Fibroblast of lung (primary cell): ENCODE data around the gene ODF4. TPM values are rescaled to one million over a fixed set of nuclear protein-coding genes. Genes with fewer than 3 reads are reported as not detected.
A peak's percentile ranks its signal among the peaks of the same experiment; 100 is the strongest.
"Not testable (repeated sequence)": the region's sequence is repeated elsewhere in the genome, so short reads cannot be mapped to it uniquely, and the experiment has no call there.

Experiments
- DNase-seq, 2 donors: peaks; one replicate each; pipeline versions ENCODE4 v3.0.0 to v3.0.0-alpha.2; 2010; ENCODE audit warnings: low read depth in 2 of 2
- H2AFZ ChIP-seq: 2 replicates; pipeline ENCODE4 v1.5.1; 2012; ENCODE audit warnings: low read length, control low read depth, inconsistent platforms
- H3K27ac ChIP-seq: 2 replicates; pipeline ENCODE4 v1.5.1; 2011; ENCODE audit warnings: low read length, control low read depth; ENCODE audit not compliant: insufficient read depth
- H3K27me3 ChIP-seq: 2 replicates; pipeline ENCODE4 v1.5.1; 2011; ENCODE audit warnings: mild to moderate bottlenecking, low read length; ENCODE audit not compliant: control insufficient read depth, insufficient read depth
- H3K36me3 ChIP-seq: 2 replicates; pipeline ENCODE4 v1.5.1; 2011; ENCODE audit warnings: low read length; ENCODE audit not compliant: control insufficient read depth, insufficient read depth
- H3K4me1 ChIP-seq: 2 replicates; pipeline ENCODE4 v1.5.1; 2011; ENCODE audit warnings: low read length; ENCODE audit not compliant: control insufficient read depth, insufficient read depth; ENCODE audit errors: extremely low read depth
- H3K4me2 ChIP-seq: 2 replicates; pipeline ENCODE4 v1.5.1; 2011; ENCODE audit warnings: low read length, control low read depth; ENCODE audit not compliant: insufficient read depth; ENCODE audit errors: extremely low read depth
- H3K4me3 ChIP-seq, 4 experiments: fragments of 200-600 bp in 1 of 4; sonication (generic) in 1 of 4; replicated peaks in 1 of 4; 2 replicates each; pipeline ENCODE4 v1.5.1; 2011 to 2016; ENCODE audit warnings: low read length in 4 of 4, low read depth in 3 of 4, mild to moderate bottlenecking in 3 of 4, control low read depth in 2 of 4, inconsistent platforms in 1 of 4, mixed read lengths in 1 of 4; ENCODE audit not compliant: insufficient read depth in 1 of 4; ENCODE audit errors: control extremely low read depth in 1 of 4
- H3K79me2 ChIP-seq: 2 replicates; pipeline ENCODE4 v1.5.1; 2012; ENCODE audit warnings: mild to moderate bottlenecking, low read length, inconsistent platforms; ENCODE audit not compliant: control insufficient read depth, insufficient read depth
- H3K9ac ChIP-seq: 2 replicates; pipeline ENCODE4 v1.5.1; 2011; ENCODE audit warnings: mild to moderate bottlenecking, low read length, control low read depth; ENCODE audit not compliant: insufficient read depth
- H3K9me3 ChIP-seq: 2 replicates; pipeline ENCODE4 v1.5.1; 2012; ENCODE audit warnings: low read depth, low read length; ENCODE audit not compliant: control insufficient read depth, insufficient read depth
- H4K20me1 ChIP-seq: 2 replicates; pipeline ENCODE4 v1.5.1; 2011; ENCODE audit warnings: low read length; ENCODE audit not compliant: control insufficient read depth, insufficient read depth; ENCODE audit errors: extremely low read depth
- EZH2 ChIP-seq: IDR thresholded peaks from 2 replicates; pipeline ENCODE4 v1.5.1; 2012; ENCODE audit warnings: low read length, control low read depth, mild to moderate bottlenecking; ENCODE audit errors: missing control alignments
- polyA plus RNA-seq, 2 donors: library from polyadenylated mRNA; depleted of rRNA in 1 of 2; stranded (reverse) in 1 of 2; unstranded in 1 of 2; fragments of >200 nt; gene quantifications; 2 replicates each; pipeline ENCODE4 v1.2.1, GENCODE V29; 2011 to 2012; ENCODE audit warnings: missing spikeins in 1 of 2
- total RNA-seq: library from RNA; depleted of rRNA; stranded (reverse); fragments of >200 nt; gene quantifications from 2 replicates; pipeline ENCODE4 v1.2.1, GENCODE V29; 2014
- TF ChIP-seq, protein P1 (sequence below), 2 donors: IDR thresholded peaks in 1 of 2; conservative IDR thresholded peaks in 1 of 2; 1 replicate in 1 of 2; 2 replicates in 1 of 2; pipeline ENCODE4 v1.5.1; 2011 to 2012; ENCODE audit warnings: low read length in 2 of 2, control low read depth in 1 of 2, inconsistent platforms in 1 of 2, low read depth in 1 of 2, mild to moderate bottlenecking in 1 of 2

Gene ODF4
- total and polyA plus RNA-seq, 2 donors (not counting 1 experiment from before 2014, with no cell fraction given), result not detected

DNA sequence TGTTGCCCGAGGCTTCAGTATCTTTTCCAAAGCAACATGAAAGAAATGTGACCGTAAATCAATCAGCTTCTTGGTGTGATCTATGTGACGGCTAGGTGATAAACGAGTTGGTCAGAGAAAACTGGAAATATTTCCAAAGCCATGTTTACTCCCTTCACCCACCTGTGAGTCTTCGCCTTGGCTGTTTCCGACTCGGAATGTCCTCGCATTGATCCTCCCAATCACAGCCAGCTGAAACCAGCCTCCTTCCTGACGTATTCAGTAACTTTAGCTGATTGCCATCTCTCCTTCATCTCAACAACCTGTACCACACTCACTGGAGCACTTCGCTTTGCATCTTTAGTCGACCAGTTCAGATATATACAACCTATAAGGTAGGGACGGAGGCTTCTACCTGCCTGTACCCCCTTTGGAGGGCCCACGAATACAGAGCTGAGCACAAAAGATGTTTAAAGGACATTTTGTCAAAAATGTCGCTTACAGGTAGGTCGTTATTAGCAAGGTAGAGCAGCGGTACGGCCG is 36.2 kb downstream of the ODF4 start:
- Histone ChIP-seq H3K27me3 (no peaks in the 10 kb centered on the region), H3K4me2 (peak overlapping the region; percentile 74), H3K9ac (no peak overlapping the region), H3K4me1 (no peaks in the 10 kb centered on the region), H4K20me1 (no peaks in the 10 kb centered on the region), H2AFZ (peak overlapping the region; percentile 3), H3K79me2 (peaks cover 19% of the 10 kb centered on the region), H3K4me3 (peak overlapping the region; percentile 56 to 88 (median 71)), H3K36me3 (peaks cover 6% of the 10 kb centered on the region), H3K9me3 (no peaks in the 10 kb centered on the region), H3K27ac (peak overlapping the region; percentile 59)
- DNase-seq, result peak in 1 of 2 donors; percentile 39
- TF ChIP-seq, protein P1, sequence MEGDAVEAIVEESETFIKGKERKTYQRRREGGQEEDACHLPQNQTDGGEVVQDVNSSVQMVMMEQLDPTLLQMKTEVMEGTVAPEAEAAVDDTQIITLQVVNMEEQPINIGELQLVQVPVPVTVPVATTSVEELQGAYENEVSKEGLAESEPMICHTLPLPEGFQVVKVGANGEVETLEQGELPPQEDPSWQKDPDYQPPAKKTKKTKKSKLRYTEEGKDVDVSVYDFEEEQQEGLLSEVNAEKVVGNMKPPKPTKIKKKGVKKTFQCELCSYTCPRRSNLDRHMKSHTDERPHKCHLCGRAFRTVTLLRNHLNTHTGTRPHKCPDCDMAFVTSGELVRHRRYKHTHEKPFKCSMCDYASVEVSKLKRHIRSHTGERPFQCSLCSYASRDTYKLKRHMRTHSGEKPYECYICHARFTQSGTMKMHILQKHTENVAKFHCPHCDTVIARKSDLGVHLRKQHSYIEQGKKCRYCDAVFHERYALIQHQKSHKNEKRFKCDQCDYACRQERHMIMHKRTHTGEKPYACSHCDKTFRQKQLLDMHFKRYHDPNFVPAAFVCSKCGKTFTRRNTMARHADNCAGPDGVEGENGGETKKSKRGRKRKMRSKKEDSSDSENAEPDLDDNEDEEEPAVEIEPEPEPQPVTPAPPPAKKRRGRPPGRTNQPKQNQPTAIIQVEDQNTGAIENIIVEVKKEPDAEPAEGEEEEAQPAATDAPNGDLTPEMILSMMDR (conservative IDR thresholded peaks at IDR 0.05 in 1 of 2, IDR thresholded peaks at IDR 0.05 in 1 of 2; ENCODE audit: low read depth in 1 of 2, low read length in 2 of 2), result no peak
- TF ChIP-seq EZH2, result no peak

DNA sequence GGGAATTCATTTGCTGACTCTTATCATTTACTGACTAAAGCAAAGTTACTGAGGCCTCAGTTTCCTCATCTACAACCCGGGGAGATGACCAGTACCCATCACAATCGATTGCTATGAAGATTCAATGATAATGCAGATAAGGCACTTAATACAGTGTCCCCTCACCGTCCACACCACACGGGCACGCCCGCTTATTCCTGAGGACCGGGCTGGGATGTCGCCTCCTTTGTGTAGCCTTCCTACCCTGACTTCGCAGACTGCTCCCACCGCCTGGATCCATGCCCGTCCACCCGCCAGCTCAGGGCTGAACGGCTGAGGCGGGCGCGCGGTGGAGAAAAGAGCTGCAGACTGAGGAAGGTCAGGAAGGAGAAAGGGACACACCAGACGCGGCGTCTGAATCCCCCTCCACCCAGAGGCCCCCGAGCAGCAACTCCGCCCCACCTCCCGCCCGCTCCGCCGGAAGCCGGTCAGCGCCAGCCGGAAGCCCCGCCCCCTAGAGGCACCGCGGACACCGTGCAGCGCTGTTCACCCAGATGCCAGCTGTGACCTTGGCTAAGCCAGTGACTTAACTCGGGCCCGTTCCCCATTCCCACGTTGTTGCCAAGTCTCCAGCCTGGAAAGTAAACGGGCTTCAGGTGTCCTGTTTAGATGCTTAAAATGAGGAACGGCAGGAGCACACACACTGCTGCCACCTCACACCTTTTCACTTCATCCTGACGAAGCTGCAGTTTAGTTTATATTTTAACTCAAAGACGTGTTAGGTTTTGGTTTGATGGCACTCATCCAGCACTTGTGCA is 36.8 kb downstream of the ODF4 start, which contains the start of gene KRABD2:
Gene KRABD2 (minus strand): TSS at position 434 of the 797 bp plus-strand sequence.
- Histone ChIP-seq H2AFZ (peak within 1 kb of the TSS; percentile 57), H3K36me3 (peaks cover 8% of the 10 kb centered on the region), H3K79me2 (peaks cover 26% of the 10 kb centered on the region), H3K4me3 (peak within 1 kb of the TSS; percentile 56 to 88 (median 71)), H4K20me1 (no peaks in the 10 kb centered on the region), H3K27me3 (no peaks in the 10 kb centered on the region), H3K9ac (peak within 1 kb of the TSS; percentile 77), H3K4me1 (peaks cover 3% of the 10 kb centered on the region), H3K4me2 (peak within 1 kb of the TSS; percentile 74), H3K27ac (peak within 1 kb of the TSS; percentile 59), H3K9me3 (no peaks in the 10 kb centered on the region)
- peak; percentile 83 for DNase-seq
- no peak for TF ChIP-seq EZH2
- TF ChIP-seq, protein P1 (conservative IDR thresholded peaks at IDR 0.05 in 1 of 2, IDR thresholded peaks at IDR 0.05 in 1 of 2; ENCODE audit: low read depth in 1 of 2, low read length in 2 of 2), result peak; percentile 31 to 53

DNA sequence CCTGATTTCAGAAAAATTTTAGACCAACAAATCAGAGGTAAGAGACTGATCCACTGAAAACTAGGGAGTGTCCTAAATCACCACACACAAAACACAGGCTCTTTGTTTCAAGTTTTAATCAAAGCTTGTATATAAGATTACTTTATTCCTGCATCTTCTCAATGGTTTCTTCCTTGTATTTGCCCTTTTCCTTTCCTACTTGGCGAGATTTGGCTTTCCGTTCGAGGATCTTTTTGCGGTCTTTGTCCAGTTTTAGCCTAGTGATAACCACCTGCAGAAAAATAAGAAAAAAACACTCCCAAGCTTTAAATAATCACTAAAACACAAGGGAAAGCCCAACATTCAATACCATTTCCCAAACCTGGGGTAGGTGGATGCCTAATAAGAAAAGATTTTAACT is 37.8 kb downstream of the ODF4 start:
- peaks cover 4% of the 10 kb centered on the region for H3K4me1 ChIP-seq
- H3K9me3 ChIP-seq, result no peaks in the 10 kb centered on the region
- no peak for DNase-seq
- H3K4me3 ChIP-seq, result no peak overlapping the region
- H3K27ac ChIP-seq, result no peak overlapping the region
- TF ChIP-seq, protein P1 (conservative IDR thresholded peaks at IDR 0.05 in 1 of 2, IDR thresholded peaks at IDR 0.05 in 1 of 2; ENCODE audit: low read depth in 1 of 2, low read length in 2 of 2), result no peak
- no peak for TF ChIP-seq EZH2
- H3K79me2 ChIP-seq, result peaks cover 36% of the 10 kb centered on the region
- H3K9ac ChIP-seq, result no peak overlapping the region
- no peaks in the 10 kb centered on the region for H4K20me1 ChIP-seq
- H3K4me2 ChIP-seq, result no peak overlapping the region
- H2AFZ ChIP-seq, result no peak overlapping the region
- peaks cover 9% of the 10 kb centered on the region for H3K36me3 ChIP-seq
- no peaks in the 10 kb centered on the region for H3K27me3 ChIP-seq

DNA sequence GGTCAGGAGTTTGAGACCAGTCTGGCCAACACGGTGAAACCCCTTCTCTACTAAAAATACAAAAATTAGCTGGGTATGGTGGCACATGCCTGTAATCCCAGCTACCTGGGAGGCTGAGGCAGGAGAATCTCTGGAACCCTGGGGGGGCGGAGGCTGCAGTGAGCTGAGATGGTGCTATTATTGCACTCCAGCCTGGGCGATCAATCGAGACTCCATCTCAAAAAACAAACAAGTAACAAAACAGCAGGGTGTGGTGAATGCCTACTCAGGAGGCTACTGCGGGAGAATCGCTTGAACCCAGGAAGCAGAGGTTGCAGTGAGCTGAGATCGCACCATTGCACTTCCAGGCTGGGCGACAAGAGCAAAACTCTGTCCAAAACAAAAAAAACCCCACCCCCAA is 38.5 kb downstream of the ODF4 start:
- not testable (repeated sequence) for H2AFZ ChIP-seq, H4K20me1 ChIP-seq

More for the DNA sequence above, 38.5 kb downstream of the ODF4 start:
- not testable (repeated sequence) for H3K9ac ChIP-seq, H3K27ac ChIP-seq, H3K4me1 ChIP-seq, H3K9me3 ChIP-seq, H3K4me3 ChIP-seq, DNase-seq, H3K36me3 ChIP-seq, H3K4me2 ChIP-seq, H3K27me3 ChIP-seq
- H3K79me2 ChIP-seq, result peaks cover 39% of the 10 kb centered on the region
